Right kidney (tissue), 1 donor: ENCODE data around the gene CLEC4E.
"Not testable (repeated sequence)": the region's sequence is repeated elsewhere in the genome, so short reads cannot be mapped to it uniquely, and the experiment has no call there.

Experiments used
- DNase-seq: peaks from one replicate; pipeline ENCODE4 v3.0.0-alpha.2; 2016

CLEC4E gene

GRCh38 chr12:8537820-8538219 lies 2.9 kb downstream of the CLEC4E start:
- not testable (repeated sequence) for DNase-seq

- no peak for DNase-seq
These were observed 8.7 kb downstream of the CLEC4E start for GRCh38 chr12:8532045-8532444.

DNA sequence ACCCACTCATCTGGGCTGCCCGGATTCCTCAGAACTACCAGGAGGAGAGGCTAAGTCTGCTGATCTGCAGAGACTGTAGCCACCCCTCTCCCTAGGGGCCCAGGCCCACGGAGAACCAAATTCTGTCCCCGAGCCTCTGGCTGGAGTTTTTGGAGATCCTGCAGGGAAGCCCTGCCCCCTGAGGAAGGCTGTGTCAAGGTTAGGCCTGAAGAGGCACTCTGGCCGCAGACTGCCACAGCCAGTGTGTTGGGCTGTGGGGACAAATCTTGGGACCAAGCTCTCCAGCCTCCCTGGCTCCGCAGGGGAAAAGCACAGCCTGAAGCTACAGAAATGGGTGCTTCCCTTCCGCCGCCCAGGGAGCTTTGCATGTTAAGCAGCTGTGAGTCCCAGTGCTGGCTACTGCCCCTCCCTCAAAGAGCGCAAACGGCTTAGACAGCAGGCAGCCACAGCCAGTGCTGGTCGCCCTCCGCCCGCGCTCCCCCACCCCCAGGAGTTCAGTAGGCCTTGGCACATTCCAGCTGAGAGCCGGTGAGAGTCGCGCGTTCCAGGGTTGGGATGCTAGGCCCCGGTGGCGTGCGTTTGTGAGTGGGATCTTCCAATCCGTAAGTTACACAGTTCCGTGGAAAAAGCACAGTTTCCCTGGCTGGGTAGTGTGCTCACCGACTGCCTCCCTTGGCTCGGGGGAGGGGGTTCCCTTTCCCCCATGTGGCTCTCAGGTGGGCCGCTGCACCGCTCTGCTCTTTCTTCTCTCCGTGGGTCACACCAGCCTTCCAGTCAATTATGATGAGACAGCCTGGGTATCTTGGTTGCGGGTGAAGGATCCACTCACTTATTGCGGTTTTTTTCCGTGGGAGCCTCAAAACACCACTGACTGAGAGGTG lies 13.2 kb downstream of the CLEC4E start:
- no peak for DNase-seq

- DNase-seq, result no peak
These were observed 21.5 kb downstream of the CLEC4E start for GRCh38 chr12:8519171-8519570.

DNA sequence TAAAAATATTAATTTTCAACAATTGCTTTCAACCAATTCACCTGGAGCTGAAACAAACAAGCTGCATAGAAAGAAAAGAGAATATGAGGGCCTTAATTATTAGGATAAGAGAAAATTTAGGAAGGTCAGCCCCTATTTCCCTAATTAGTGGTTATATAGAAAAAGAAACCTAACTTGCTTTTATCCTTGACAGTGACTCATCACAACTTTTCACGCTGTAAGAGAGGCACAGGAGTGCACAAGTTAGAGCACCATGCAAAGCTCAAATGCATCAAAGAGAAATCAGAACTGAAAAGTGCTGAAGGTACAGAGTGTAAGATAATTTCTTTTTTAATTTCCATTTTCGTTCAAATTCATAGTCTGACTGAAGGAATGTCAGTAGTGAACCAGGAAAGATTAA lies 22.7 kb downstream of the CLEC4E start:
- DNase-seq, result no peak

- no peak for DNase-seq
These were observed 27.4 kb downstream of the CLEC4E start, which contains the start of gene CLEC4D for GRCh38 chr12:8513256-8513655. TSS of gene CLEC4D (plus strand) at chr12:8513503. CDS start at chr12:8513733, 230 bp downstream.

DNA sequence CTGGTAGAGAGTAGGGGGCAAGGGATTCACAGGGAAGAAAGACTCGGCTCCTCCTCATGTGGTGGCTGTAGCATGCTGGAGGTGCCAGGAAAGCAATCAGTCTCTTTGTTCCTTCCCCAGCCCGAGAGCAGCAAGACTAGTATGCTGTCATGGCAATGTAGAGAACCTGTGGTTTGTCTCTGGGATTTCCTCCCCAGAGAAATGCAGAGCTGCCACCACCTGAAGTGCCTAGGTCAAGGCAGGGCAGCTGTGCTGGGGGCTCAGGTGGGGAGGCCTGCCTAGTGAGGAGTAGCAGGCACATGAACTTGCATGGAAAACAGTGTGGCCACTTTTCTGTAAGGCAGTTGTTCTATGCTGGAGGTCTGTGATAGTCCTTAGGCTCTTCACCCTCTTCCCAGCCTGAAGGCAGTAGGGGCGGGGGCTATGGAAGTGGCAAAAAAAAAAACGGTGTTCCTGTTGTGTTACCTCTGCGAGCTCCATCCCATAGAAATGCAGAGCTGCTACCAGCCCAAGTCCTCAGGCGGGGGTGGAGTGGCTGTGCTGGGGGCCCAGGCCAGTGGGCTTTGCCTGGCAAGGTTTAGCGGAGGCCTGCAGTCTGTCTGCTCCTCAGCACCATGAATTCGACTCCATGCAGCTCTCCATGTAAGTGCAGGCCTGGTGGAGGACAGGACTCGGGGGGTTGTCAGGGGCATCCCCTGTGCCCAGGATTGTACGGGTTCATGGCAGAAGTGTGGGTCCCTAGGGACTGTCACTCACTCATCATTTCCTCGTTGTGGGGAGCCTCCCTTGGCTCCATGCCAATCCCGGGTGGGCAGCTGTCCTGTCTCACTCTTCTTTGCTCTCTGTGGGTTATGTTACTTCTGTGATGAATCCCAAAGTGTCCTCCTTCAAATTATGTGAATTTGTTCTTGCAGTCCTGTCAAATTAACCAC lies 31.5 kb downstream of the CLEC4E start:
- no peak for DNase-seq

- DNase-seq, result no peak
These were observed 32.5 kb downstream of the CLEC4E start for GRCh38 chr12:8508223-8508622.

DNA sequence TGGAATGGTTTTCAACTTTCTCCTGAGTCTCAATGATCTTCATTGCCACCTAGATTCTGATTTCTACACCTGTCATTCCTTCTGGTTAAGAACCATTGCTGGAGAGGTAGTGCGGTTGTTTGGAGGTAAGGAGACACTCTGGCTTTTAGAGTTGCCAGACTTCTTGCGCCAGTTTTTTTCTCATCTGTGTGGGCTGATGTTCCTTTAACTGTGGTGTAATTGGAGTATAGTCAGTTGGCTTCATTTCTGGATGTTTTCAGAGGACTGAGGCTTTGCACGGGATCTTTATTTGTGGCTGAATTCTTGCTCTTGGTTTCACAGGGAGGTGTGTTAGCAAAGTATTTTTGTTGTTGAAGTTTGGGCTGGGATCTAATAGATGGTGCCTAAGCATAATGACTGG lies 33.1 kb downstream of the CLEC4E start:
- no peak for DNase-seq

DNA sequence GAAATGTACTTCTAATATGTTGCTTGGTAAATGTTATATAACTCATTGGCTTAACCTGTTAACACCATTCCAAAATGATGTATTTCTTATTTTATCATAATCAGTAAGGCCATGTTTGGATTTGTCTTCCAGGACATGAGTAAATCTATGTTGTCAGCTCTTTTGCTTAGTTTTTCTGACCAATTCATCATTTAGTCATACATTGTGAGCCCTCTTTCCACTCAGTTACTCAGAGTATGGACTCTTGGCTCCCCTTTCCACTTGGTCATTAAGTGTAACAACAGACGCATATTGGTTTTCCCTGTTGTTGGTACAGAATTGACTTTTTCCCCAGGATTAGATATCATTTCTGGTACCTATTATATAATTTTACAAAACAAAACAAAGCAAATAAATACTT lies 36.4 kb downstream of the CLEC4E start:
- DNase-seq, result no peak

DNA sequence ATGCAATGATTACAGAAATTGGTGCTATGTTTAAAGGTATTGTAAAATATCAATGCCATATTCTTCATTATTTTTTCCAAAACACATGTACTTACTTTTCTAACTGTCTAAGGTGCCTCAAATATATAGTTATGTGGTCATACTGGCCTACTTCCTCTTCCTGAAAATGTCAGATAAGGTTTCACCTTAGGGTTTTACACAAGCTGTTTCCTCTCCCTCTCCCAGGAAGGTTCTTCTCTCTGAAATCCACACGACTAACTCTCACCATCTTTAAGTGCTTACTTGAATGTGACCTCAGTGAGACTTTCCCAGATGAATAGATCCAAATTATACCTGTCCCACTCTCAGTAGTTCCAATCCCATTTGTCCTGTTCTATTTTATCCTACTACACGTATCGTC lies 39.0 kb downstream of the CLEC4E start:
- DNase-seq, result no peak

GRCh38 chr12:8499616-8500015 lies 41.1 kb downstream of the CLEC4E start:
- no peak for DNase-seq

DNA sequence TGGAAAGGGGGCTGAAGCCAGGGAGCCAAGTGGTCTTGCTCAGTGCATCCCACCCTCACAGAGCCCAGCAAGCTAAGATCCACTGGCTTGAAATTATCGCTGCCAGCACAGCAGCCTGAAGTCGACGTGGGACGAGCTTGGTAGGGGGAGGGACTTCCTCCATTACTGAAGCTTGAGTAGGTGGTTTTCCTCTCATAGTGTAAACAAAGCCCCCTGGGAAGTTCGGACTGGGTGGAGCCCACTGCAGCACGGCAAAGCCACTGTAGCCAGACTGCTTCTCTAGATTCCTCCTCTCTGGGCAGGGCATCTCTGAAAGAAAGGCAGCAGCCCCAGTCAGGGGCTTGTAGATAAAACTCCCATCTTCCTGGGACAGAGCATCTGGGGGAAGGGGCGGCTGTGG lies 44.6 kb downstream of the CLEC4E start:
- not testable (repeated sequence) for DNase-seq

DNA sequence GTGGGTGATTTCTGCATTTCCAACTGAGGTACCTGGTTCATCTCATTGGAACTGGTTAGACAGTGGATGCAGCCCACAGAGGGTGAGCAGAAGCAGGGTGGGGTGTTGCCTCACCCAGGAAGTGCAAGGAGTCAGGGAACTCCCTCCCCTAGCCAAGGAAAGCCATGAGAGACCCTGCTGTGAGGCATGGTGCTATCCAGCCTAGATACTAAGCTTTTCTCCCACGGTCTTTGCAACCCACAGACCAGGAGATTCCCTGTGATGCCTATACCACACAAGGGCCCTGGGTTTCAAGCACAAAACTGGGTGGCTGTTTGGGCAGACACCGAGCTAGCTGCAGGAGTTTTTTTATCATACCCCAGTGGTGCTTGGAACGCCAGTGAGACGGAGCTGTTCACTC lies 45.0 kb downstream of the CLEC4E start:
- not testable (repeated sequence) for DNase-seq

GRCh38 chr12:8493084-8493483 lies 47.6 kb downstream of the CLEC4E start:
- no peak for DNase-seq

- no peak for DNase-seq
These were observed 48.8 kb downstream of the CLEC4E start for GRCh38 chr12:8491646-8492530.
